Measurements from ENCODE around the gene CGB1. TPM values are rescaled to one million over a fixed set of nuclear protein-coding genes. Genes with fewer than 3 reads are reported as not detected.

The CGB1 gene
- total RNA-seq, 1 donor from 2014 or later, result not detected

- no peak for DNase-seq (ENCODE audit: extremely low read depth, low read depth, low spot score)
Measured at GRCh38 chr19:48999481-49000325, 37.0 kb downstream of the CGB1 start.

GRCh38 chr19:48997972-48998371 is 38.7 kb downstream of the CGB1 start:
- DNase-seq (ENCODE audit: extremely low read depth, low read depth, low spot score), result no peak

DNA sequence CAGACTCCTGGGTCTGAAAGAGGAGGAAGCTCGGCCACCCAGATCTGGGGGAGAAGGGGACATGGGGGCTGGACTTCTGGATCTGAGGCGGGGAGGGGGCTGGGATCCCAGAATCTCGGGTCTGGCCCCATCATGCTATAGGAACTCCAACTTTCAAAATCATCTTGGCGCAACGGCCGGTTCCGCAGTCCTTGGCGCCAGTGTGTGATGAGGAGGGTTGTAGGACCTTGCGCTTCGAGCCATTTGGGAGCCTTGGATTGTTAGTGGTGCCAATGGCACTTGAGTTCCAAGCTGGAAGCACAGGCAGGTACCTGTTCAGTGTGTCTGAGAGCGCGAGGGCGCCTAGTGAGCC is 42.7 kb downstream of the CGB1 start:
- DNase-seq (ENCODE audit: extremely low read depth, low read depth, low spot score), result no peak

DNA sequence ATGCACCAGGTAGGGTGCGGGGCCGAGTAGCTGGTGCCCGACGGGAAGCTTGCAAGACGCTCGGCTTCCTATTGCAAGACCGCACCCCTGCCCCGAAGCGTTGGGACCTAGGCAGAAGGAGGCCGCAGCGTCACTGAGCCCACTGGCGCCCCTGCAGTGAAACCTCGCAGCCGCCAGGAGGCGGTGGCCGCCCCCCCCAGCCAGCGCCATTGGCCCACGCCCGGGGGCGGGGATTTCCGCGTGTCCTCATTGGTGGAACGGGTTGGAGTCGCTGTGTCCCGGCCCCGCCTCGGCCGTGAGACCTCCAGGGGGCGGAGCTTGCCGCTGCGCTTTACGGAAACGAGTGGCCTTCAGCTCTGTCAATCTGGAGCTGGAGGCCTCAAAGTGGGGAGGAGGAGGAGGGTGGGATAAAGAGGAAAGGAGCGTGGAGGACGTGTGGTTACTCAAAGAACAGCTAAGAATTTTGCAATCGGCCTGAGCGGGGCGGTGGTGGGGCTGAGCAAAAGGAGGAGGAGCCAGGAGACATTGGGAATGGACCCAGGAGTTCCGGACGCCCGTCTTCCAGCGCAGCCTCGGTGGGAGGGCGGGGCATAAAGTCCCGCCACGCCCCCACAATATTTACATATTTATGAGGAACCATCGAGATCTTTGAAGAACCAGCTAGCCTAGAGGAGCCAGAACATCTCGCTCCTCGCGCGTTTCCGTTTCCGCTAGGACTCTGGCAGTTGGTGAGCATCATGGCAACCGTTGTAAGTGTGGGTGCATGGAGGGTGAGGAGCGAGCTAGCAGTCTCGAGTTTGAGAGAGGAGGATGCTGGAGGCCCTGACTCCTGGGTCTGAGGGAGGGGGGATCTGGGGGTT is 43.3 kb downstream of the CGB1 start, which contains the start of the genes GYS1 and RUVBL2:
Gene GYS1, minus strand, starts transcription at position 135 of the 860 bp plus-strand sequence. CDS start 197 bp downstream, outside the sequence.
Gene RUVBL2, plus strand, starts transcription at position 713 of the 860 bp plus-strand sequence. Its CDS starts 25 bp downstream, at position 738.
- DNase-seq (ENCODE audit: extremely low read depth, low read depth, low spot score), result peak; percentile 91

DNA sequence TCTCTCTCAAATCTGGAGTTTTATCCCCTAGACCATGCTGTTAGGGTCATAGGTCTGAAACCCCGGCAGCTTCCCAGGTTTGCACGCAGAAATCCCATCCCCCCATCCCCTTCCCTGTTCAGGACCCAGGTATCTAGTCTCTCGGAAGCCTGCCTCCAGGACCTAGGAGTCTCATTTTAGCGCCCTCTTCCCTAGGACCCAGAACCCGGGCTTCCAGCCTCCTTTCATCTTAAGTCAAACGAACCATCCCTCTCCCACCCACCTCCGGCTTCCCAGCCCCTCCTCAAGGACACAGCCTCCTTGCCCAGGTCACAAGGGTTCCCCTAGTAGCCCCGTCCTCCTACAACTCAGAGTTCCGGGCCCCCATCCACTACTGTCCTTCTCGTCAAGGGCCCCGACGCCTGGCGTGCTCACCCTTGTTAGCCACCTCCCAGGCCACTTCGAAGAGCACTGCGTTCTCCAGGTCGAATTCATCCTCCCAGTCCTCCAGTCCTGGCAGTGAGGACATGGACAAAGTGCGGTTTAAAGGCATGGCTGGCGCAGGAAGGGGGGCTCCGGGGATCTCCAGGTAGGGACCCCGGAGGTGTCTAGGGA is 44.0 kb downstream of the CGB1 start:
- DNase-seq (ENCODE audit: extremely low read depth, low read depth, low spot score), result no peak

- no peak for DNase-seq (ENCODE audit: extremely low read depth, low read depth, low spot score)
Measured at GRCh38 chr19:48991873-48992580, 44.7 kb downstream of the CGB1 start.

DNA sequence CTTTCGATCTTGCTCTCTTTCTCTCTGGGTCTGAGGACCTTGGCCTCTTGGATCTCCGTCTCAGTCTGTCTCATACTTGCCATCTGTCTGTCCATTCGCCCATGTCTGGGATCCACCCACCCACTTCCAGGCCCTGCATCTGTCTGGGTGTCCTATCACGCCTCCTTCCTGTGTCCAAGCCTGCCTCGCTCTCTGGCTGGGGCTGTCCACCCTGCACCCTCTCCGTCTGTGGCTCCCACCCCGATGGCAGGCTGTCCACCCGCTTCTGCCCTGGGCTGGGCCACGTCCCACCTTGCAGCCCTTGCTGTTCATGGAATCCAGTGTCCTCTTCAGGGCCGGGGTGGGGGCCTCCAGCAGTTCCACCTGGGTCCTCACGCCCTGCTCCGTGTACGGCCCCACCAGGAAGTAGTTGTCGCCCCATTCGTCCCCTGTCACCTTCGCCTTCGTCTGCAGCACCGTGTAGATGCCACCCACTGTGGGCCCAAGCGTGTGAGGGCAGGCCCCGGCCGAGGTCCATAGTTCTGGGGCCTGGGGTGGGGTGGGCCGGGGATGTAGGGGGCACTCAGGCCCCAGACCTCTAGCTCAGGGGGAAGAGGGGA is 45.6 kb downstream of the CGB1 start:
- DNase-seq (ENCODE audit: extremely low read depth, low read depth, low spot score), result no peak

- DNase-seq (ENCODE audit: extremely low read depth, low read depth, low spot score), result no peak
Measured at GRCh38 chr19:48990400-48990799, 46.3 kb downstream of the CGB1 start.

- no peak for DNase-seq (ENCODE audit: extremely low read depth, low read depth, low spot score)
Measured at GRCh38 chr19:48989701-48990291, 46.9 kb downstream of the CGB1 start.

DNA sequence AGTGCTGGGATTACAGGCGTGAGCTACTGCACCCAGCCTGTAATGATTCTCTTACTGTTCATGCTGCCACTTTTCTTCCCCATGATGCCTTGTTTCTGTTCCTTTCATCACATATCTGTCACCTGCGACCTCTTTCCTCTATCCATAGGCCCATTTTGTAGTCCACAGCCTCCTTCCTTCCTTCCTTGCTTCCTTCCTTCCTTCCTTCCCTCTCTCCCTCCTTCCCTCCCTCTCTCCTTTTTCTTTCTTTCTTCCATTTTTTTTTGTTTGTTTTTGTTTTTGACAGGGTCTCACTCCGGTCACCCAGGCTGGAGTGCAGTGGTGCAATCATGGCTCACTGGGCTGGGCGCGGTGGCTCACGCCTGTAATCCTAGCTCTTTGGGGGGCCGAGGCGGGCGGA is 47.8 kb downstream of the CGB1 start:
- no peak for DNase-seq (ENCODE audit: extremely low read depth, low read depth, low spot score)

GRCh38 chr19:48988286-48988685 is 48.4 kb downstream of the CGB1 start:
- no peak for DNase-seq (ENCODE audit: extremely low read depth, low read depth, low spot score)

- no peak for DNase-seq (ENCODE audit: extremely low read depth, low read depth, low spot score)
Measured at GRCh38 chr19:48987323-48987722, 49.4 kb downstream of the CGB1 start.

- DNase-seq (ENCODE audit: extremely low read depth, low read depth, low spot score), result no peak
Measured at GRCh38 chr19:48986211-48986610, 50.5 kb downstream of the CGB1 start.

- no peak for DNase-seq (ENCODE audit: extremely low read depth, low read depth, low spot score)
Measured at GRCh38 chr19:48985711-48986110, 51.0 kb downstream of the CGB1 start.

Other genes with a start within 250 kb of the CGB1 start
- 53.3 and 71.8 TPM in 2 replicates for gene BCAT2, start 225.9 kb downstream of the CGB1 start, total RNA-seq
- 38.8 and 39.6 TPM in 2 replicates for gene HSD17B14, start 200.4 kb downstream of the CGB1 start, total RNA-seq
- 2.4 and 4.0 TPM in 2 replicates for gene PLEKHA4, start 168.3 kb downstream of the CGB1 start, total RNA-seq
- 74.2 and 82.8 TPM in 2 replicates for gene PPP1R15A, start 164.5 kb downstream of the CGB1 start, total RNA-seq
- gene TULP2, start 138.2 kb downstream of the CGB1 start, total RNA-seq, result 0.19 TPM in 1 of 2 replicates, not detected in the other
- gene NUCB1, start 136.6 kb downstream of the CGB1 start, total RNA-seq, result 446 and 494 TPM in 2 replicates
- gene DHDH, start 103.2 kb downstream of the CGB1 start, total RNA-seq, result not detected in 2 replicates
- 208 and 237 TPM in 2 replicates for gene BAX, start 82.0 kb downstream of the CGB1 start, total RNA-seq
- gene FTL, start 71.6 kb downstream of the CGB1 start, total RNA-seq, result 2,985 and 5,472 TPM in 2 replicates
- gene GYS1, start 43.6 kb downstream of the CGB1 start, total RNA-seq, result 40.0 and 41.5 TPM in 2 replicates
- 132 and 133 TPM in 2 replicates for gene RUVBL2, start 43.0 kb downstream of the CGB1 start, total RNA-seq
- 0.76 TPM in 1 of 2 replicates, not detected in the other for gene LHB, start 19.8 kb downstream of the CGB1 start, total RNA-seq
- gene CGB3, start 12.6 kb downstream of the CGB1 start, total RNA-seq, result not detected in 2 replicates
- not detected in 2 replicates for gene CGB2, start 5.0 kb downstream of the CGB1 start, total RNA-seq
- gene CGB5, start 7.0 kb upstream of the CGB1 start, total RNA-seq, result not detected in 2 replicates
- gene CGB8, start 12.2 kb upstream of the CGB1 start, total RNA-seq, result not detected in 2 replicates
- gene CGB7, start 20.9 kb upstream of the CGB1 start, total RNA-seq, result not detected in 2 replicates
- gene NTF4, start 27.9 kb upstream of the CGB1 start, total RNA-seq, result not detected in 2 replicates
- gene KCNA7, start 35.8 kb upstream of the CGB1 start, total RNA-seq, result 0.06 TPM in 1 of 2 replicates, not detected in the other
- gene SNRNP70, start 48.6 kb upstream of the CGB1 start, total RNA-seq, result 156 and 289 TPM in 2 replicates
- 5.4 and 7.7 TPM in 2 replicates for gene LIN7B, start 77.5 kb upstream of the CGB1 start, total RNA-seq
- gene C19orf73, start 82.2 kb upstream of the CGB1 start, total RNA-seq, result 1.9 and 3.3 TPM in 2 replicates
- 3.8 and 4.6 TPM in 2 replicates for gene PPFIA3, start 82.6 kb upstream of the CGB1 start, total RNA-seq
- gene HRC, start 118.5 kb upstream of the CGB1 start, total RNA-seq, result not detected in 2 replicates
- 35.5 and 39.5 TPM in 2 replicates for gene TRPM4, start 120.9 kb upstream of the CGB1 start, total RNA-seq

Measured in glomerular endothelial cell (primary cell).